T-helper 1 cell treated with Interleukin-12 subunit alpha and Interleukin-12 subunit beta and Interleukin-4 antibody, amounts not matched to agents 30 μg/mL and 1 μg/mL, for 36 hours (primary cell): ENCODE results near the gene ARHGAP24.

Experiments
- H3K27ac Mint-ChIP-seq: one replicate; pipeline ENCODE4 v1.8.0; 2021; ENCODE audit warnings: mild to moderate bottlenecking, mixed read lengths
- H3K27me3 Mint-ChIP-seq: one replicate; pipeline ENCODE4 v1.8.0; 2021; ENCODE audit warnings: low read depth, mixed read lengths
- H3K36me3 Mint-ChIP-seq: one replicate; pipeline ENCODE4 v1.8.0; 2021; ENCODE audit warnings: low read depth, mixed read lengths
- H3K4me1 Mint-ChIP-seq: one replicate; pipeline ENCODE4 v1.8.0; 2021; ENCODE audit warnings: low read depth, mixed read lengths
- H3K4me3 Mint-ChIP-seq: one replicate; pipeline ENCODE4 v1.8.0; 2021; ENCODE audit warnings: mild to moderate bottlenecking, moderate library complexity, mixed read lengths
- H3K9me3 Mint-ChIP-seq: one replicate; pipeline ENCODE4 v1.8.0; 2021; ENCODE audit warnings: mixed read lengths

ARHGAP24 gene

GRCh38 chr4:85474818-85475630, at the start of gene ARHGAP24:
Gene ARHGAP24, plus strand, starts transcription at chr4:85475150.
- H3K27me3 Mint-ChIP-seq: peaks cover 25% of the 10 kb centered on the region
- H3K4me3 Mint-ChIP-seq: no peak within 1 kb of the TSS
- no peak within 1 kb of the TSS for H3K27ac Mint-ChIP-seq
- no peaks in the 10 kb centered on the region for H3K9me3 Mint-ChIP-seq
- H3K36me3 Mint-ChIP-seq: no peaks in the 10 kb centered on the region
- no peaks in the 10 kb centered on the region for H3K4me1 Mint-ChIP-seq

- Mint-ChIP-seq H3K27ac (no peak overlapping the region), H3K36me3 (no peaks in the 10 kb centered on the region), H3K4me3 (no peak overlapping the region), H3K27me3 (no peaks in the 10 kb centered on the region), H3K9me3 (no peaks in the 10 kb centered on the region), H3K4me1 (no peaks in the 10 kb centered on the region)
These were observed 48.6 kb upstream of the ARHGAP24 start for GRCh38 chr4:85426366-85426765.

GRCh38 chr4:85427123-85427522, 47.8 kb upstream of the ARHGAP24 start:
- no peaks in the 10 kb centered on the region for H3K36me3 Mint-ChIP-seq

GRCh38 chr4:85430226-85430625, 44.7 kb upstream of the ARHGAP24 start:
- H3K27ac Mint-ChIP-seq: no peak overlapping the region
- H3K27me3 Mint-ChIP-seq: no peaks in the 10 kb centered on the region
- H3K4me1 Mint-ChIP-seq: no peaks in the 10 kb centered on the region
- no peak overlapping the region for H3K4me3 Mint-ChIP-seq
- no peaks in the 10 kb centered on the region for H3K36me3 Mint-ChIP-seq
- no peaks in the 10 kb centered on the region for H3K9me3 Mint-ChIP-seq

More at GRCh38 chr4:85427123-85427522, 47.8 kb upstream of the ARHGAP24 start:
- H3K4me3 Mint-ChIP-seq: no peak overlapping the region
- no peaks in the 10 kb centered on the region for H3K9me3 Mint-ChIP-seq
- no peak overlapping the region for H3K27ac Mint-ChIP-seq
- no peaks in the 10 kb centered on the region for H3K27me3 Mint-ChIP-seq
- no peaks in the 10 kb centered on the region for H3K4me1 Mint-ChIP-seq

GRCh38 chr4:85430697-85431096, 44.3 kb upstream of the ARHGAP24 start:
- H3K27ac Mint-ChIP-seq: no peak overlapping the region
- no peaks in the 10 kb centered on the region for H3K9me3 Mint-ChIP-seq
- no peaks in the 10 kb centered on the region for H3K4me1 Mint-ChIP-seq
- H3K27me3 Mint-ChIP-seq: no peaks in the 10 kb centered on the region
- no peak overlapping the region for H3K4me3 Mint-ChIP-seq
- H3K36me3 Mint-ChIP-seq: no peaks in the 10 kb centered on the region

- H3K9me3 Mint-ChIP-seq: no peaks in the 10 kb centered on the region
- H3K27ac Mint-ChIP-seq: no peak overlapping the region
- no peaks in the 10 kb centered on the region for H3K36me3 Mint-ChIP-seq
These were observed 43.8 kb upstream of the ARHGAP24 start for GRCh38 chr4:85431156-85431555.

GRCh38 chr4:85431881-85432485, 43.0 kb upstream of the ARHGAP24 start:
- H3K27me3 Mint-ChIP-seq: no peaks in the 10 kb centered on the region
- no peak overlapping the region for H3K27ac Mint-ChIP-seq
- H3K9me3 Mint-ChIP-seq: no peaks in the 10 kb centered on the region
- no peak overlapping the region for H3K4me3 Mint-ChIP-seq
- H3K4me1 Mint-ChIP-seq: no peaks in the 10 kb centered on the region
- no peaks in the 10 kb centered on the region for H3K36me3 Mint-ChIP-seq

More at GRCh38 chr4:85431156-85431555, 43.8 kb upstream of the ARHGAP24 start:
- no peak overlapping the region for H3K4me3 Mint-ChIP-seq
- no peaks in the 10 kb centered on the region for H3K27me3 Mint-ChIP-seq
- H3K4me1 Mint-ChIP-seq: no peaks in the 10 kb centered on the region

GRCh38 chr4:85445050-85445639, 29.8 kb upstream of the ARHGAP24 start:
- no peaks in the 10 kb centered on the region for H3K27me3 Mint-ChIP-seq
- no peaks in the 10 kb centered on the region for H3K36me3 Mint-ChIP-seq
- H3K4me1 Mint-ChIP-seq: no peaks in the 10 kb centered on the region
- no peaks in the 10 kb centered on the region for H3K9me3 Mint-ChIP-seq
- no peak overlapping the region for H3K4me3 Mint-ChIP-seq
- no peak overlapping the region for H3K27ac Mint-ChIP-seq

- Mint-ChIP-seq H3K36me3 (no peaks in the 10 kb centered on the region), H3K4me3 (no peak overlapping the region), H3K9me3 (no peaks in the 10 kb centered on the region), H3K4me1 (no peaks in the 10 kb centered on the region), H3K27me3 (no peaks in the 10 kb centered on the region), H3K27ac (no peak overlapping the region)
These were observed 28.6 kb upstream of the ARHGAP24 start for GRCh38 chr4:85446141-85446861.

- Mint-ChIP-seq H3K4me1 (no peaks in the 10 kb centered on the region), H3K27ac (no peak overlapping the region), H3K27me3 (no peaks in the 10 kb centered on the region), H3K4me3 (no peak overlapping the region), H3K36me3 (no peaks in the 10 kb centered on the region), H3K9me3 (no peaks in the 10 kb centered on the region)
These were observed 25.8 kb upstream of the ARHGAP24 start for GRCh38 chr4:85448906-85449890.

GRCh38 chr4:85452058-85452731, 22.8 kb upstream of the ARHGAP24 start:
- Mint-ChIP-seq H3K36me3 (no peaks in the 10 kb centered on the region), H3K4me1 (no peaks in the 10 kb centered on the region), H3K27me3 (no peaks in the 10 kb centered on the region), H3K4me3 (no peak overlapping the region), H3K9me3 (no peaks in the 10 kb centered on the region), H3K27ac (no peak overlapping the region)

GRCh38 chr4:85455942-85456341, 19.0 kb upstream of the ARHGAP24 start:
- no peak overlapping the region for H3K4me3 Mint-ChIP-seq
- H3K36me3 Mint-ChIP-seq: no peaks in the 10 kb centered on the region
- H3K9me3 Mint-ChIP-seq: no peaks in the 10 kb centered on the region
- H3K27ac Mint-ChIP-seq: no peak overlapping the region
- no peaks in the 10 kb centered on the region for H3K4me1 Mint-ChIP-seq
- H3K27me3 Mint-ChIP-seq: no peaks in the 10 kb centered on the region

- Mint-ChIP-seq H3K36me3 (no peaks in the 10 kb centered on the region), H3K27ac (no peak overlapping the region), H3K27me3 (no peaks in the 10 kb centered on the region), H3K4me3 (no peak overlapping the region), H3K4me1 (no peaks in the 10 kb centered on the region), H3K9me3 (no peaks in the 10 kb centered on the region)
These were observed 17.0 kb upstream of the ARHGAP24 start for GRCh38 chr4:85457752-85458467.
